ENCODE data around the gene STAC3.

Gene STAC3

DNA sequence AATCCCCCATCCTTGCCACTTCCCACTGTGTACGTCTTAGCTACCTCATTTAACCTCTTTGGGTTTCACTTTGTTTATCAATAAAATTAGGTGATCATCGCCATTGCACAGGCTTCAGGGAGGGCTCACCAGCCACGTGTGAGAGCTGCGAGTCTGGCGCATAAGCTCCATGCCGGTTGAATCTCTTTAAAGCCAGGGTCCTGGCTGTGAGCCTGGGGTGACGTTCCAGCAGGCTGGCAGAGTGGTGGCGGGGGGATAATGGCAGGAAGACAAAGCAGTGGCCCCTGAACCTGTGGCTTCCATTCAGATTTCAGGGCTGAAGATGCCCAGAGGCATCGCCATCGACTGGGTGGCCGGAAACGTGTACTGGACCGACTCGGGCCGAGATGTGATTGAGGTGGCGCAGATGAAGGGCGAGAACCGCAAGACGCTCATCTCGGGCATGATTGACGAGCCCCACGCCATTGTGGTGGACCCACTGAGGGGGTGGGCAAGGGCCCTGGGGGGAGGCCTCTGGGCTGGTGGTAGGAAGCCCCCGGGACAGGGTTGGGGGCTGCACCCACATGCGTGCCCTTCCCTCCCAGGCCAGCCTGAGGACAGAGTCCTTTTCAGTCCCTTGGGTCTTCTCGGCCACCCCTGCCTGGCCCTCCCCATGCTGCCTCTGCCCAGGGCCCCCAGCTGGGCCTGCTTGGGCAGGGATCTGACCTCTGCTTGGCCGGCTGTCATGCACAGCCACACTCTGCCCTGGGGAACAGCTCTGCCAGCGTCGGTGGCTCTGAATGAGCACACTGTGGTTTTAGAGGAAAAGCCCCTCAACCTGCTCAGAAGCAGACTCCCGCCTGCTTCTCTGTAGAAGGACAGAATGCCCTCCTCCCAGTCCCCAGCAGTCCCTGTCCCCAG lies 43.0 kb downstream of the STAC3 start:
- H3K36me3 Mint-ChIP-seq (ENCODE audit: low read depth), result no peaks in the 10 kb centered on the region
- no peaks in the 10 kb centered on the region for H3K27me3 Mint-ChIP-seq
- no peak for DNase-seq
- H3K9me3 Mint-ChIP-seq, result no peaks in the 10 kb centered on the region
- H3K27ac Mint-ChIP-seq, result no peak overlapping the region
- no peak overlapping the region for H3K4me3 Mint-ChIP-seq
- ATAC-seq, result no peak
- no peaks in the 10 kb centered on the region for H3K4me1 Mint-ChIP-seq

DNA sequence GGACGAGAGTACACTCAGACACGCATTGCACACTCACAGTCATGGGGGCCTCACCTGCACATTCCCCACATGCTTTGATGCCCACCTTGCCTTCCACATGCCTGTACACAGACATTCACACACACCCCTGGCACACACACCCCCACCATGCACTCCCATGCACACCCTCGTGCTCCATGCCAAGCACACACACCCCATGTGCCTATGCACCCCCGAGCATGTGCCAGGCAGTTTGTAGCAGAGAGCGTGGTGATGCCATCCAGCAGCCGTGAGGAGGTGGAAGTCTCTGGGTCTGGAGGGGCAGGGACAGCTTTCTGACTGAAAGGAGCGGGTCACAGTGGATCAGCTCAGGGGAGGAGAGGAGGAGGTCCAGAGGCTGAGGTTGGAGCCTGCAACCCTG lies 45.1 kb downstream of the STAC3 start:
- Mint-ChIP-seq H3K4me1 (no peaks in the 10 kb centered on the region), H3K4me3 (no peak overlapping the region), H3K27ac (no peak overlapping the region), H3K36me3 (ENCODE audit: low read depth) (no peaks in the 10 kb centered on the region), H3K9me3 (no peaks in the 10 kb centered on the region), H3K27me3 (no peaks in the 10 kb centered on the region)
- ATAC-seq, result no peak
- DNase-seq, result no peak

DNA sequence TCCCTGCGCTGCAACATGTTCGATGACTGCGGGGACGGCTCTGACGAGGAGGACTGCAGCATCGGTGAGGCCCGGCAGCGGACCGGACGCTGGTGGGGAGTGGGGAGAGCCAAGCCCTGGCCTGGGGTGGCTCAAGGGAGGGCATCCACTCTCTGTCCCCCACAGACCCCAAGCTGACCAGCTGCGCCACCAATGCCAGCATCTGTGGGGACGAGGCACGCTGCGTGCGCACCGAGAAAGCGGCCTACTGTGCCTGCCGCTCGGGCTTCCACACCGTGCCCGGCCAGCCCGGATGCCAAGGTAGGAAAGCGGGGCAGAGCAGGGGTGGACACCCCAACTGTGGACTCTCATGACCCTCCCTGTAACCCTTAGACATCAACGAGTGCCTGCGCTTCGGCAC lies 45.8 kb downstream of the STAC3 start:
- Mint-ChIP-seq H3K9me3 (no peaks in the 10 kb centered on the region), H3K4me3 (no peak overlapping the region), H3K4me1 (no peaks in the 10 kb centered on the region), H3K27ac (no peak overlapping the region), H3K36me3 (ENCODE audit: low read depth) (no peaks in the 10 kb centered on the region), H3K27me3 (no peaks in the 10 kb centered on the region)
- no peak for ATAC-seq
- DNase-seq, result no peak

DNA sequence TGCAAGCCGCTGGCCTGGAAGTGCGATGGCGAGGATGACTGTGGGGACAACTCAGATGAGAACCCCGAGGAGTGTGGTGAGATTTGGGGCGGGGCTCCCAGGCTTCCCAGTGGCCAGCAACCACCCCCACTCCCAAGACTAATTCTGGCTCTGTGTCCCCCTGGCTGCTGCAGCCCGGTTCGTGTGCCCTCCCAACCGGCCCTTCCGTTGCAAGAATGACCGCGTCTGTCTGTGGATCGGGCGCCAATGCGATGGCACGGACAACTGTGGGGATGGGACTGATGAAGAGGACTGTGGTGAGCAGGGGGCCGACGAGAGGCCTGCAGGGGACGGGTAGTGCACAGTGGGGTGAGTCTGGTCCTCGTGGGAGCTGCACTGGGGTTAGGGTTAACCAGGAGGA lies 46.5 kb downstream of the STAC3 start:
- Mint-ChIP-seq H3K9me3 (no peaks in the 10 kb centered on the region), H3K27ac (no peak overlapping the region), H3K4me3 (no peak overlapping the region), H3K27me3 (no peaks in the 10 kb centered on the region), H3K36me3 (ENCODE audit: low read depth) (no peaks in the 10 kb centered on the region), H3K4me1 (no peaks in the 10 kb centered on the region)
- no peak for DNase-seq
- no peak for ATAC-seq

DNA sequence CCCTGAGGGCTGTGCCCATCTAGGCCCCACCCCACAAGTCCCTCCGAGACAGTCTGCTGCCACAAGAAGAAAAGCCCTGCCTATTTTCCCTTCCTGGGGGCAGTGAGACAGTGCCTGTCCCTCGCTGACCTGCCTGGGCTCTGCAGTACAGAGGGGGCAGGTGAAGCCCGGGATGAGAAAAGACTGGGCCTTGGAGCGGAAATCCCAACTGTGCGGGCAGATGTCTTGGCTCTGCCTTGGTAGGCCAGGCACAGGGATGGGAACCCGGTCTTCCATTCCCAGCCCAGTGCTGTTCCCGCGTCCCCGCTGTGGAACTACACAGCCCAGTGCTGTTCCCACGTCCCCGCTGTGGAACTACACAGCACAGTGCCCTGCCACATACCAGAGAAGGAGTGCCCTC lies 47.2 kb downstream of the STAC3 start:
- Mint-ChIP-seq H3K27ac (no peak overlapping the region), H3K9me3 (no peaks in the 10 kb centered on the region), H3K27me3 (no peaks in the 10 kb centered on the region), H3K4me3 (no peak overlapping the region), H3K4me1 (no peaks in the 10 kb centered on the region), H3K36me3 (ENCODE audit: low read depth) (no peaks in the 10 kb centered on the region)
- ATAC-seq (no peak), DNase-seq (no peak)

DNA sequence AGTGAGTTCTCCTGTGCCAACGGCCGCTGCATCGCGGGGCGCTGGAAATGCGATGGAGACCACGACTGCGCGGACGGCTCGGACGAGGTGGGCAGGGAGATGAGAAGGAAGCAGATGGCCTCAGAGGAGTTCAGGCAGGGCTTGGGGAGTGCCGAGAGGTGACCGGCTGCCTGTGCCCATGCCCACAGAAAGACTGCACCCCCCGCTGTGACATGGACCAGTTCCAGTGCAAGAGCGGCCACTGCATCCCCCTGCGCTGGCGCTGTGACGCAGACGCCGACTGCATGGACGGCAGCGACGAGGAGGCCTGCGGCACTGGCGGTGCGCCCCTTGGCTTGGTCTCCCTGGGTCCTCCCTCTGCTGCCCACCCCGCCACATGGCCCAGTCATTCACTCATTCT lies 47.8 kb downstream of the STAC3 start:
- ATAC-seq (no peak), DNase-seq (no peak)
- Mint-ChIP-seq H3K4me3 (no peak overlapping the region), H3K9me3 (no peaks in the 10 kb centered on the region), H3K27me3 (no peaks in the 10 kb centered on the region), H3K4me1 (no peaks in the 10 kb centered on the region), H3K27ac (no peak overlapping the region), H3K36me3 (ENCODE audit: low read depth) (no peaks in the 10 kb centered on the region)

DNA sequence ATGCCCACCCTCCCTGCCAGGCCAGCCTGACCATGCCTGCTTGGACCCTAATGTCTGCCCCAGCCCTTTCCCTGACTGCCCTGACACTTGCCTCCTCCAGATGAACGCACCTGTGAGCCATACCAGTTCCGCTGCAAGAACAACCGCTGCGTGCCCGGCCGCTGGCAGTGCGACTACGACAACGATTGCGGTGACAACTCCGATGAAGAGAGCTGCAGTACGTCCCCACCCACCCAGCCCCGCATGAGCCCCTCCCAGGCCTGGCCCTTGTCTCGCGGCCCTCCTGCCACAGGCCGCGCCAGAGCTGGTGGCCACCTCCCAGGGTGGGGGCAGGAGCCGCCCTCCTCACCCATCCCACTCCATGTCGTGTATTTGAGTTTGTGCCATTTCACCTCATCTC lies 48.7 kb downstream of the STAC3 start:
- no peak overlapping the region for H3K27ac Mint-ChIP-seq
- DNase-seq, result no peak
- H3K9me3 Mint-ChIP-seq, result no peaks in the 10 kb centered on the region
- no peaks in the 10 kb centered on the region for H3K36me3 Mint-ChIP-seq (ENCODE audit: low read depth)
- no peak for ATAC-seq
- no peaks in the 10 kb centered on the region for H3K27me3 Mint-ChIP-seq
- no peak overlapping the region for H3K4me3 Mint-ChIP-seq
- no peaks in the 10 kb centered on the region for H3K4me1 Mint-ChIP-seq

DNA sequence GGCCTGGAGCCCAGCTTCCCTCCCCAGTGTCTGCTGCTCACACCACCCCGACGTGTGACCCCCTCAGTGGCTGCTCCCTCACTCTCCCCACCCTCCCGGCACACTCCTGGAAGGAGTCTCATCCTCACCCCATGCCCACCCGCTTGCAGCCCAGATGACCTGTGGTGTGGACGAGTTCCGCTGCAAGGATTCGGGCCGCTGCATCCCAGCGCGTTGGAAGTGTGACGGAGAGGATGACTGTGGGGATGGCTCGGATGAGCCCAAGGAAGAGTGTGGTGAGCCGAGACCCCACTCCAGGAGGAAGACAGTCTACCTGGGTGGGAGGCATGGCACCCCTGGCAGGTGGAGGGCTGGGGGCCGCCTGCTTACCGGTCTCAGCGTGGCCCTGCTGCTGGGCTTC lies 49.4 kb downstream of the STAC3 start:
- Mint-ChIP-seq H3K4me3 (no peak overlapping the region), H3K9me3 (no peaks in the 10 kb centered on the region), H3K27me3 (no peaks in the 10 kb centered on the region), H3K36me3 (ENCODE audit: low read depth) (no peaks in the 10 kb centered on the region), H3K27ac (no peak overlapping the region), H3K4me1 (no peaks in the 10 kb centered on the region)
- DNase-seq (no peak), ATAC-seq (no peak)

DNA sequence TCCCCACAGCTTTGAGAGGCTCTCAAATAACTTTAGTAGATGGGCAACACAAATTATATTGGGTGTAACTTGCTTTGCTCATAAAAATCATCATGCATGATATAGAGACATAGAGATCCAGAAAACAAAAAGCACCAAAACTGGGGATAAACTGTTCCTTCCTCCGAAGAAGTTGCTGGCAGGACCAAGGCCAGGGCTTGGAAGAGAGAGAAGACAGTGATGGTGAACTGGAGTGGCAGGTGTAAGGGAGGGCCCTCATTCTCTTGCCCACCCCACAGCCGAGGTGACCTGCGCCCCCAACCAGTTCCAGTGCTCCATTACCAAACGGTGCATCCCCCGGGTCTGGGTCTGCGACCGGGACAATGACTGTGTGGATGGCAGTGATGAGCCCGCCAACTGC lies 49.8 kb downstream of the STAC3 start:
- no peak for ATAC-seq
- H3K9me3 Mint-ChIP-seq, result no peaks in the 10 kb centered on the region
- H3K27ac Mint-ChIP-seq, result no peak overlapping the region
- H3K4me3 Mint-ChIP-seq, result no peak overlapping the region
- H3K36me3 Mint-ChIP-seq (ENCODE audit: low read depth), result no peaks in the 10 kb centered on the region
- H3K4me1 Mint-ChIP-seq, result no peaks in the 10 kb centered on the region
- no peaks in the 10 kb centered on the region for H3K27me3 Mint-ChIP-seq
- DNase-seq, result no peak

DNA sequence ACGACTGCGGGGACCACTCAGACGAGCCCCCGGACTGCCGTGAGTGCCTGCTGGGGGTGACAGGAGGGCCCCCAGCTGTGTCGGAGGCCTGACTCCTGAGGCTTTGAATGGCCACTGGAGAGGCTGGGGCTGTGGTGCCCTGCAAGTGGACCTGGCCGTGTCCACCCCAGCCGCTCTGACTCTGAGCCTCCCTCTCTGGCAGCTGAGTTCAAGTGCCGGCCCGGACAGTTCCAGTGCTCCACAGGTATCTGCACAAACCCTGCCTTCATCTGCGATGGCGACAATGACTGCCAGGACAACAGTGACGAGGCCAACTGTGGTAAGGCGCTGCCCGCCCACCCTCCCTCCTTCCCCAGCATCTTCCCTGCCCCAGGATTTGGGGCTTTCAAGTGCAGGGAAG lies 50.5 kb downstream of the STAC3 start:
- Mint-ChIP-seq H3K4me1 (no peaks in the 10 kb centered on the region), H3K27me3 (no peaks in the 10 kb centered on the region), H3K36me3 (ENCODE audit: low read depth) (no peaks in the 10 kb centered on the region), H3K4me3 (no peak overlapping the region), H3K27ac (no peak overlapping the region), H3K9me3 (no peaks in the 10 kb centered on the region)
- DNase-seq (no peak), ATAC-seq (no peak)

DNA sequence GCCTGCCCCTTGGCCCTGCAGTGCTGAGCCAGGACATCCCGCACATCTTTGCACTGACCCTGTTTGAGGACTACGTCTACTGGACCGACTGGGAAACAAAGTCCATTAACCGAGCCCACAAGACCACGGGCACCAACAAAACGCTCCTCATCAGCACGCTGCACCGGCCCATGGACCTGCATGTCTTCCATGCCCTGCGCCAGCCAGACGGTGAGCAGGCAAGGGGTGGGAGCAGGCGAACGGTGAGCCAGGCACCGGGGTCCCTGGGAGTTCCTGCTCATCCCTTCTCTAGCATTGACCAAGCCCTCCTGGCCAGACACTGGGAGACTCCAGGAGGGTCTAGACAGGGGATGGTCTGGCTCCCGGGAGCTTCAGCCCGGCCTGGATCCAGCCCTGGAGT lies 51.8 kb downstream of the STAC3 start:
- Mint-ChIP-seq H3K27me3 (no peaks in the 10 kb centered on the region), H3K4me3 (no peak overlapping the region), H3K4me1 (no peaks in the 10 kb centered on the region), H3K27ac (no peak overlapping the region), H3K9me3 (no peaks in the 10 kb centered on the region), H3K36me3 (ENCODE audit: low read depth) (no peaks in the 10 kb centered on the region)
- ATAC-seq (no peak), DNase-seq (no peak)

DNA sequence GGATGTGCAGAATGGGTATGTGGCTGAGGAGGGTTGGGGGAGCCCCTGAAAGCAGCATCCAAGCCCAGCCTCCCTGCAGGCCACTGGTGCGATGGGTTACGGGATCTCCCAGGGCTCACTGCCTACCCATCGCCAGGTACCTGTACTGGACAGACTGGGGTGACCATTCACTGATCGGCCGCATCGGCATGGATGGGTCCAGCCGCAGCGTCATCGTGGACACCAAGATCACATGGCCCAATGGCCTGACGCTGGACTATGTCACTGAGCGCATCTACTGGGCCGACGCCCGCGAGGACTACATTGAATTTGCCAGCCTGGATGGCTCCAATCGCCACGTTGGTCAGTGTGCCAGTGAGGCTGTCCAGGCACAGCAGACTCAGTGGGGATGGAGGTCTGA lies 52.7 kb downstream of the STAC3 start:
- H3K27ac Mint-ChIP-seq, result no peak overlapping the region
- no peak overlapping the region for H3K4me3 Mint-ChIP-seq
- ATAC-seq (no peak), DNase-seq (no peak)
- no peaks in the 10 kb centered on the region for H3K36me3 Mint-ChIP-seq (ENCODE audit: low read depth)
- no peaks in the 10 kb centered on the region for H3K4me1 Mint-ChIP-seq
- H3K27me3 Mint-ChIP-seq, result no peaks in the 10 kb centered on the region
- no peaks in the 10 kb centered on the region for H3K9me3 Mint-ChIP-seq

DNA sequence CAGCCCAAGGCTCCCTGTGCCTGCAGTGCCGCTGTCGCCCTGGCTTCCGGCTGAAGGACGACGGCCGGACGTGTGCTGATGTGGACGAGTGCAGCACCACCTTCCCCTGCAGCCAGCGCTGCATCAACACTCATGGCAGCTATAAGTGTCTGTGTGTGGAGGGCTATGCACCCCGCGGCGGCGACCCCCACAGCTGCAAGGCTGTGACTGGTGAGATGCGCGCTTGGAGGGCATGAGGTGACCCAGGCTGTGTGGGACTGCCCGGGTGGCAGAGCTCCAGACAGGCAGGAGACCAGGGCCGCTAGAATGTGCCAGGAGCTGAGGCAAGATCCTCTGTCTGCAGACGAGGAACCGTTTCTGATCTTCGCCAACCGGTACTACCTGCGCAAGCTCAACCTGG lies 54.0 kb downstream of the STAC3 start:
- Mint-ChIP-seq H3K4me1 (no peaks in the 10 kb centered on the region), H3K36me3 (ENCODE audit: low read depth) (no peaks in the 10 kb centered on the region), H3K27me3 (no peaks in the 10 kb centered on the region), H3K9me3 (no peaks in the 10 kb centered on the region), H3K27ac (no peak overlapping the region), H3K4me3 (no peak overlapping the region)
- no peak for DNase-seq
- ATAC-seq, result no peak

DNA sequence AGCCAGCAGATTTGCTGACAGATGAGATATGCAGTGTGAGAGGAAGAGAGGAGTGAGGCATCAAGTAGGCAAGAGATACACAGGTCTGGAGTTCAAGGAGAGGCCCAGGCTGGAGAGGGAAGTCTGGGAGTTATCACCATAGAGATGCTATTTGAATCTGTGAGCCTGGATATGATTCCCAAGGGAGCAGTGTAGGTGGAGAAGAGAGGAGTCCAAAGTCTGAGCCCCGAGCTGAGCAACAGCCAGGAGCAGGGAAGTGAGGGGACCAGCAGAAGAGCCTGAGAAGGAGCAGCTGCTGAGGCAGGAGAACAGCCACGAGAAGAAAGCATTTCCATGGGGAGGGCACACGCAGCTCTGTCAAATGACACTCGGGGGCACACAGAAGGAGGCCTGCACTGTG lies 54.5 kb downstream of the STAC3 start:
- Mint-ChIP-seq H3K9me3 (no peaks in the 10 kb centered on the region), H3K27ac (no peak overlapping the region), H3K27me3 (no peaks in the 10 kb centered on the region), H3K36me3 (ENCODE audit: low read depth) (no peaks in the 10 kb centered on the region), H3K4me3 (no peak overlapping the region), H3K4me1 (no peaks in the 10 kb centered on the region)
- DNase-seq (no peak), ATAC-seq (no peak)

DNA sequence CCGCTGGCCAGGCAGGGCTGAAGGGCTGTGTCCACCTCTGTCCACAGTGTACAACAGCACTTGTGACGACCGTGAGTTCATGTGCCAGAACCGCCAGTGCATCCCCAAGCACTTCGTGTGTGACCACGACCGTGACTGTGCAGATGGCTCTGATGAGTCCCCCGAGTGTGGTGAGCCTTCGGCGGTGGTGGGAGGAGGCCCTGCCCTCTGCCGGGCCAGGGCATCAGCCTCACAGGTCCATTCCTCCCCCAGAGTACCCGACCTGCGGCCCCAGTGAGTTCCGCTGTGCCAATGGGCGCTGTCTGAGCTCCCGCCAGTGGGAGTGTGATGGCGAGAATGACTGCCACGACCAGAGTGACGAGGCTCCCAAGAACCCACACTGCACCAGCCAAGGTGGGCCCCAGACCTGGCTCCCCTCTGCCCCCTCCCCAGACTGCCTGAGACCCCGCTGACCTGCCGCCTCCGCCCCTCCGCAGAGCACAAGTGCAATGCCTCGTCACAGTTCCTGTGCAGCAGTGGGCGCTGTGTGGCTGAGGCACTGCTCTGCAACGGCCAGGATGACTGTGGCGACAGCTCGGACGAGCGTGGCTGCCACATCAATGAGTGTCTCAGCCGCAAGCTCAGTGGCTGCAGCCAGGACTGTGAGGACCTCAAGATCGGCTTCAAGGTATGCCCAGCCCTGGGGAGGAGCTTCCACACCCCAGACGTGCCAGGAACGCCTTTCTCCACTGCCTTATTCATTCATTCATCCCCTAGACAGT lies 55.2 kb downstream of the STAC3 start:
- no peak overlapping the region for H3K27ac Mint-ChIP-seq
- DNase-seq (no peak), ATAC-seq (peak; percentile 8)
- no peaks in the 10 kb centered on the region for H3K9me3 Mint-ChIP-seq
- no peaks in the 10 kb centered on the region for H3K4me1 Mint-ChIP-seq
- H3K27me3 Mint-ChIP-seq, result no peaks in the 10 kb centered on the region
- H3K36me3 Mint-ChIP-seq (ENCODE audit: low read depth), result no peaks in the 10 kb centered on the region
- no peak overlapping the region for H3K4me3 Mint-ChIP-seq

All from activated naive CD8-positive, alpha-beta T cell treated with anti-CD3 and anti-CD28 coated beads, Interleukin-2, amount 50 U/mL, for 24 hours (primary cell).